ENCODE results near the gene NOTCH4. TPM values are rescaled to one million over a fixed set of nuclear protein-coding genes. Genes with fewer than 3 reads are reported as not detected.
A peak's percentile ranks its signal among the peaks of the same experiment; 100 is the strongest.

Gene NOTCH4
- total and polyA plus RNA-seq, 2 experiments from 2014 or later: 2.7 to 2.8 TPM

GRCh38 chr6:32174416-32174815, 49.5 kb downstream of the NOTCH4 start (continued):
- TF ChIP-seq CTCF (conservative IDR thresholded peaks at IDR 0.05; ENCODE audit: low read depth in 2 of 2) (no peak), ZNF331 (CRISPR knock-in tag; IDR thresholded peaks at IDR 0.05; ENCODE audit: low read depth) (no peak), CREB1 (CRISPR knock-in tag; IDR thresholded peaks at IDR 0.05; ENCODE audit: low read depth) (no peak), EZH2phosphoT487 (IDR thresholded peaks at IDR 0.05; ENCODE audit: unreplicated experiment) (no peak), ZNF114 (CRISPR knock-in tag; IDR thresholded peaks at IDR 0.05) (no peak)
- TF ChIP-seq, protein P1, sequence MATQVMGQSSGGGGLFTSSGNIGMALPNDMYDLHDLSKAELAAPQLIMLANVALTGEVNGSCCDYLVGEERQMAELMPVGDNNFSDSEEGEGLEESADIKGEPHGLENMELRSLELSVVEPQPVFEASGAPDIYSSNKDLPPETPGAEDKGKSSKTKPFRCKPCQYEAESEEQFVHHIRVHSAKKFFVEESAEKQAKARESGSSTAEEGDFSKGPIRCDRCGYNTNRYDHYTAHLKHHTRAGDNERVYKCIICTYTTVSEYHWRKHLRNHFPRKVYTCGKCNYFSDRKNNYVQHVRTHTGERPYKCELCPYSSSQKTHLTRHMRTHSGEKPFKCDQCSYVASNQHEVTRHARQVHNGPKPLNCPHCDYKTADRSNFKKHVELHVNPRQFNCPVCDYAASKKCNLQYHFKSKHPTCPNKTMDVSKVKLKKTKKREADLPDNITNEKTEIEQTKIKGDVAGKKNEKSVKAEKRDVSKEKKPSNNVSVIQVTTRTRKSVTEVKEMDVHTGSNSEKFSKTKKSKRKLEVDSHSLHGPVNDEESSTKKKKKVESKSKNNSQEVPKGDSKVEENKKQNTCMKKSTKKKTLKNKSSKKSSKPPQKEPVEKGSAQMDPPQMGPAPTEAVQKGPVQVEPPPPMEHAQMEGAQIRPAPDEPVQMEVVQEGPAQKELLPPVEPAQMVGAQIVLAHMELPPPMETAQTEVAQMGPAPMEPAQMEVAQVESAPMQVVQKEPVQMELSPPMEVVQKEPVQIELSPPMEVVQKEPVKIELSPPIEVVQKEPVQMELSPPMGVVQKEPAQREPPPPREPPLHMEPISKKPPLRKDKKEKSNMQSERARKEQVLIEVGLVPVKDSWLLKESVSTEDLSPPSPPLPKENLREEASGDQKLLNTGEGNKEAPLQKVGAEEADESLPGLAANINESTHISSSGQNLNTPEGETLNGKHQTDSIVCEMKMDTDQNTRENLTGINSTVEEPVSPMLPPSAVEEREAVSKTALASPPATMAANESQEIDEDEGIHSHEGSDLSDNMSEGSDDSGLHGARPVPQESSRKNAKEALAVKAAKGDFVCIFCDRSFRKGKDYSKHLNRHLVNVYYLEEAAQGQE (IDR thresholded peaks at IDR 0.05; ENCODE audit: unreplicated experiment): no peak

DNA sequence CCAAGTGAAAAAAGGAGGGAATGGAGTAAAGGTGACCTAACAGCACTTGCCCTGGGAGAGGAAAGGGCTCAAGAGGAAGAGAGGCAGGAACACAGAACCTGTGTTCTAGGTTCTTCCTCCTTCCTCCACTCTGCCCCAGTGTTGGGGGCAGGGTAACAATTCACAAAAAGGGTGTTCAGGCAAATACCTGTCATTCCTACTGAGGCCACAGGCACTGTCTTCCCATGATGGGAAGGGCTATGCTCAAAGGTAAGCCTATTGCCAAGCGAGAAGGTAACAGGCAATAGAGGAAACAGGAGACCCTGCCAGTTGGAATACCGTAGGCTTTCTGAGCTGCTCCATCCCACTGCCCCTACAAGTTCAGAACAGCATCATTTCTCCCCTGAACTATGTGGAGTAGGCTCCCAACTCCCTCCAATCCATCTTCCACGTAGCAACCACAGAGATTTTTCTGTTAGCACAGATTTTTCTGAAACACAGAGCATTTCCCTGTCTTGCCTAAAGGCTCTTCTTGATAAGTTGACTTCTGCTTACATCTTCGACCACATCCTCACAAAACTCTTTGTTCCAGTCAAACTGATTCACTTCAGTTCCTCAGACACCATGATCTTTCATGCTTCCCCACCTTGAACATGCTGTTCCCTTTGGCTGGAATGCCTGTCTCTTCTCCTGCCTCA, 50.7 kb downstream of the NOTCH4 start:
- H3K36me3 Mint-ChIP-seq (ENCODE audit: low read depth): peaks cover 36% of the 10 kb centered on the region
- H4K20me1 ChIP-seq (replicated peaks; ENCODE audit: insufficient read depth): peaks cover 19% of the 10 kb centered on the region; the same call in 1 of the 2 replicates
- ATAC-seq (no peak), DNase-seq (ENCODE audit: low spot score) (peak; percentile 51)
- peak overlapping the region; percentile 21; the same call in 1 of the 2 replicates for H3K4me3 ChIP-seq
- H3K4me3 Mint-ChIP-seq: peak overlapping the region; percentile 31; the same call in 2 of the 3 replicates
- H3K79me2 ChIP-seq (replicated peaks; ENCODE audit: insufficient read depth): peaks cover 41% of the 10 kb centered on the region
- H3K36me3 ChIP-seq (ENCODE audit: insufficient read depth): no peaks in the 10 kb centered on the region; the same call in 1 of the 2 replicates
- no peaks in the 10 kb centered on the region for H3K9me2 ChIP-seq (ENCODE audit: insufficient read depth)
- peaks cover 18% of the 10 kb centered on the region for H3K27me3 Mint-ChIP-seq (ENCODE audit: insufficient read depth, low read depth, poor library complexity)
- no peaks in the 10 kb centered on the region for H3K27me3 ChIP-seq (ENCODE audit: insufficient read depth)
- H3K4me1 ChIP-seq (ENCODE audit: insufficient read depth): peaks cover 18% of the 10 kb centered on the region
- H2AFZ ChIP-seq: no peak overlapping the region
- no peaks in the 10 kb centered on the region for H3K9me3 Mint-ChIP-seq
- peak overlapping the region; percentile 41; the same call in 1 of the 2 replicates for H3K27ac ChIP-seq (ENCODE audit: low read depth)
- H3K4me2 ChIP-seq: peak overlapping the region; percentile 48; the same call in 1 of the 2 replicates
- H3F3A ChIP-seq (replicated peaks; ENCODE audit: low read depth): 0 out of 2 replicates have a peak, but pooled peaks cover 7% of the 10 kb centered on the region
- H3K4me1 Mint-ChIP-seq: peaks cover 29% of the 10 kb centered on the region
- H3K27ac Mint-ChIP-seq: peak overlapping the region; percentile 41
- TF ChIP-seq CREB1 (CRISPR knock-in tag; IDR thresholded peaks at IDR 0.05; ENCODE audit: low read depth) (no peak), ZNF114 (CRISPR knock-in tag; IDR thresholded peaks at IDR 0.05) (no peak), CTCF (conservative IDR thresholded peaks at IDR 0.05; ENCODE audit: low read depth in 2 of 2) (no peak), JUNB (IDR thresholded peaks at IDR 0.05; ENCODE audit: unreplicated experiment) (no peak), POLR2AphosphoS5 (IDR thresholded peaks at IDR 0.05; ENCODE audit: low read depth) (no peak), EZH2phosphoT487 (IDR thresholded peaks at IDR 0.05; ENCODE audit: unreplicated experiment) (no peak), STAT1 (IDR thresholded peaks at IDR 0.05; ENCODE audit: unreplicated experiment) (no peak), NANOG (IDR thresholded peaks at IDR 0.05; ENCODE audit: borderline replicate concordance) (no peak), ZNF331 (CRISPR knock-in tag; IDR thresholded peaks at IDR 0.05; ENCODE audit: low read depth) (no peak), EZH2 (IDR thresholded peaks at IDR 0.05; ENCODE audit: low read depth, unreplicated experiment) (no peak)
- TF ChIP-seq, protein P1 (IDR thresholded peaks at IDR 0.05; ENCODE audit: unreplicated experiment): no peak

Measured in GM23338 (cell line).